GM23338 (cell line): ENCODE results near the gene PCNT.

ENCODE experiments used
- CTCF ChIP-seq, 2 experiments: fragments of 200-600 bp in 1 of 2; sonication (generic) in 1 of 2; conservative IDR thresholded peaks; 2 replicates each; pipeline versions ENCODE4 v1.5.1 to v1.6.1; 2016 to 2017; ENCODE audit warnings: antibody characterized with exemption in 2 of 2, low read depth in 2 of 2, mild to moderate bottlenecking in 2 of 2, moderate library complexity in 1 of 2
- EZH2 ChIP-seq: fragments of 200-600 bp; sonication (generic); IDR thresholded peaks from one replicate; pipeline ENCODE4 v1.8.0; 2017; ENCODE audit warnings: antibody characterized with exemption, mild to moderate bottlenecking, low read depth; ENCODE audit not compliant: unreplicated experiment
- POLR2AphosphoS5 ChIP-seq: IDR thresholded peaks from 2 replicates; pipeline ENCODE4 v1.6.1; 2016; ENCODE audit warnings: antibody characterized with exemption, low read depth

- no peak for TF ChIP-seq CTCF (conservative IDR thresholded peaks at IDR 0.05; ENCODE audit: low read depth in 2 of 2)
- TF ChIP-seq POLR2AphosphoS5 = no peak
- TF ChIP-seq EZH2 = no peak
These were observed 50.9 kb downstream of the PCNT start for GRCh38 chr21:46374761-46375389.
